Neural progenitor cell (in vitro differentiated cells): ENCODE results near the gene SCAPER.

Experiments
- CTCF ChIP-seq: fragments of 200-600 bp; sonication (generic); IDR thresholded peaks from 2 replicates; pipeline ENCODE4 v1.5.1; 2017; ENCODE audit warnings: antibody characterized with exemption, mild to moderate bottlenecking
- EZH2 ChIP-seq: fragments of 200-600 bp; sonication (generic); IDR thresholded peaks from 2 replicates; pipeline ENCODE4 v1.6.1; 2017; ENCODE audit warnings: antibody characterized with exemption, mild to moderate bottlenecking, moderate library complexity

- no peak for TF ChIP-seq CTCF
- no peak for TF ChIP-seq EZH2
These were observed 511.5 kb downstream of the SCAPER start for GRCh38 chr15:76393614-76394013.
